Activated naive CD4-positive, alpha-beta T cell treated with anti-CD3 and anti-CD28 coated beads, Interleukin-2, amount 10 ng/mL, durations not matched to agents 7 days and 5 days (primary cell): ENCODE data around the gene SPANXN5.
"Not testable (repeated sequence)": the region's sequence is repeated elsewhere in the genome, so short reads cannot be mapped to it uniquely, and the experiment has no call there.

ENCODE experiments used
- CTCF ChIA-PET: fragments of 350-600 bp; sonication (Branson Sonifier 250); formaldehyde crosslinking; loops from one replicate; lab custom pipeline; 2021; ENCODE audit warnings: antibody characterized with exemption; lab: Charles Lee
- DNase-seq: peaks from one replicate; pipeline ENCODE4 v3.0.0-alpha.2; 2020
- H3K27ac Mint-ChIP-seq: one replicate; pipeline ENCODE4 v1.8.0; 2021; ENCODE audit warnings: mild to moderate bottlenecking, moderate library complexity, mixed read lengths
- H3K27me3 Mint-ChIP-seq: one replicate; pipeline ENCODE4 v1.8.0; 2021; ENCODE audit warnings: mild to moderate bottlenecking, mixed read lengths
- H3K36me3 Mint-ChIP-seq: one replicate; pipeline ENCODE4 v1.8.0; 2021; ENCODE audit warnings: mixed read lengths
- H3K4me1 Mint-ChIP-seq: one replicate; pipeline ENCODE4 v1.8.0; 2021; ENCODE audit warnings: mixed read lengths
- H3K4me3 Mint-ChIP-seq: one replicate; pipeline ENCODE4 v1.8.0; 2021; ENCODE audit warnings: mild to moderate bottlenecking, moderate library complexity, mixed read lengths
- H3K9me3 Mint-ChIP-seq: one replicate; pipeline ENCODE4 v1.8.0; 2021; ENCODE audit warnings: mixed read lengths

SPANXN5 gene

GRCh38 chrX:52797327-52797726 is at the start of gene SPANXN5:
Gene SPANXN5, minus strand, starts transcription at chrX:52797427. Its CDS starts 79 bp downstream, at chrX:52797348.
- H3K27me3 Mint-ChIP-seq, H3K36me3 Mint-ChIP-seq, CTCF ChIA-PET, H3K4me1 Mint-ChIP-seq, H3K9me3 Mint-ChIP-seq, H3K4me3 Mint-ChIP-seq, H3K27ac Mint-ChIP-seq, DNase-seq: not testable (repeated sequence)

- CTCF ChIA-PET, H3K36me3 Mint-ChIP-seq, H3K27me3 Mint-ChIP-seq, DNase-seq, H3K27ac Mint-ChIP-seq, H3K9me3 Mint-ChIP-seq, H3K4me3 Mint-ChIP-seq, H3K4me1 Mint-ChIP-seq: not testable (repeated sequence)
Measured at GRCh38 chrX:52843619-52844018, 46.4 kb upstream of the SPANXN5 start.

GRCh38 chrX:52839137-52839536 is 41.9 kb upstream of the SPANXN5 start:
- Mint-ChIP-seq H3K27ac (no peak overlapping the region), H3K9me3 (no peaks in the 10 kb centered on the region), H3K27me3 (no peaks in the 10 kb centered on the region), H3K4me3 (no peak overlapping the region), H3K36me3 (no peaks in the 10 kb centered on the region), H3K4me1 (no peaks in the 10 kb centered on the region)
- no peak for DNase-seq
- CTCF ChIA-PET = no interaction called here

- Mint-ChIP-seq H3K27ac (no peak overlapping the region), H3K27me3 (no peaks in the 10 kb centered on the region), H3K4me1 (no peaks in the 10 kb centered on the region), H3K9me3 (no peaks in the 10 kb centered on the region), H3K4me3 (no peak overlapping the region), H3K36me3 (no peaks in the 10 kb centered on the region)
- DNase-seq = no peak
- CTCF ChIA-PET = no interaction called here
Measured at GRCh38 chrX:52830551-52830950, 33.3 kb upstream of the SPANXN5 start.

GRCh38 chrX:52824608-52825007 is 27.4 kb upstream of the SPANXN5 start:
- DNase-seq = no peak
- Mint-ChIP-seq H3K4me1 (no peaks in the 10 kb centered on the region), H3K4me3 (no peak overlapping the region), H3K9me3 (no peaks in the 10 kb centered on the region), H3K27ac (no peak overlapping the region), H3K27me3 (no peaks in the 10 kb centered on the region), H3K36me3 (no peaks in the 10 kb centered on the region)
- CTCF ChIA-PET = no interaction called here

GRCh38 chrX:52821079-52821760 is 24.0 kb upstream of the SPANXN5 start:
- Mint-ChIP-seq H3K4me3 (no peak overlapping the region), H3K27ac (no peak overlapping the region), H3K27me3 (no peaks in the 10 kb centered on the region), H3K4me1 (no peaks in the 10 kb centered on the region), H3K36me3 (no peaks in the 10 kb centered on the region), H3K9me3 (no peaks in the 10 kb centered on the region)
- no peak for DNase-seq
- CTCF ChIA-PET = no interaction called here

- no peak overlapping the region for H3K27ac Mint-ChIP-seq
- no peaks in the 10 kb centered on the region for H3K36me3 Mint-ChIP-seq
- H3K4me1 Mint-ChIP-seq = no peaks in the 10 kb centered on the region
- no peaks in the 10 kb centered on the region for H3K27me3 Mint-ChIP-seq
- no peak for DNase-seq
- CTCF ChIA-PET = no interaction called here
- H3K9me3 Mint-ChIP-seq = no peaks in the 10 kb centered on the region
- H3K4me3 Mint-ChIP-seq = no peak overlapping the region
Measured at GRCh38 chrX:52819788-52820187, 22.6 kb upstream of the SPANXN5 start.

GRCh38 chrX:52811065-52811625 is 13.9 kb upstream of the SPANXN5 start, which contains the start of gene XAGE5:
Gene XAGE5, plus strand, starts transcription at chrX:52811287. Its CDS starts 1,280 bp downstream, at chrX:52812567.
- Mint-ChIP-seq H3K4me3 (no peak within 1 kb of the TSS), H3K27ac (no peak within 1 kb of the TSS), H3K27me3 (no peaks in the 10 kb centered on the region), H3K9me3 (no peaks in the 10 kb centered on the region), H3K4me1 (no peaks in the 10 kb centered on the region), H3K36me3 (no peaks in the 10 kb centered on the region)
- no peak for DNase-seq
- CTCF ChIA-PET = no interaction called here

- H3K36me3 Mint-ChIP-seq, H3K4me1 Mint-ChIP-seq, H3K27me3 Mint-ChIP-seq, H3K9me3 Mint-ChIP-seq, H3K4me3 Mint-ChIP-seq, DNase-seq, CTCF ChIA-PET, H3K27ac Mint-ChIP-seq: not testable (repeated sequence)
Measured at GRCh38 chrX:52804876-52805275, 7.6 kb upstream of the SPANXN5 start.

GRCh38 chrX:52773504-52773903 is 23.7 kb downstream of the SPANXN5 start:
- H3K36me3 Mint-ChIP-seq, H3K4me1 Mint-ChIP-seq, H3K27ac Mint-ChIP-seq, DNase-seq, CTCF ChIA-PET, H3K27me3 Mint-ChIP-seq, H3K4me3 Mint-ChIP-seq, H3K9me3 Mint-ChIP-seq: not testable (repeated sequence)

- H3K36me3 Mint-ChIP-seq, H3K4me3 Mint-ChIP-seq, H3K27ac Mint-ChIP-seq: not testable (repeated sequence)
Measured at GRCh38 chrX:52765983-52766382, 31.2 kb downstream of the SPANXN5 start.

GRCh38 chrX:52750952-52751351 is 46.3 kb downstream of the SPANXN5 start, which contains the start of gene SSX2B:
Gene SSX2B, plus strand, starts transcription at chrX:52751252. Its CDS starts 1,429 bp downstream, at chrX:52752681.
- H3K4me3 Mint-ChIP-seq, H3K36me3 Mint-ChIP-seq, H3K4me1 Mint-ChIP-seq, H3K27ac Mint-ChIP-seq, DNase-seq, H3K27me3 Mint-ChIP-seq, CTCF ChIA-PET, H3K9me3 Mint-ChIP-seq: not testable (repeated sequence)

More at GRCh38 chrX:52765983-52766382, 31.2 kb downstream of the SPANXN5 start:
- DNase-seq, CTCF ChIA-PET, H3K9me3 Mint-ChIP-seq, H3K4me1 Mint-ChIP-seq, H3K27me3 Mint-ChIP-seq: not testable (repeated sequence)
